ENCODE data around the gene RYR2. TPM values are rescaled to one million over a fixed set of nuclear protein-coding genes. Genes with fewer than 3 reads are reported as not detected.
A peak's percentile ranks its signal among the peaks of the same experiment; 100 is the strongest.

The RYR2 gene
- total and polyA plus RNA-seq, 2 donors: 0.21 to 0.38 TPM

GRCh38 chr1:237712082-237712481 is 670.1 kb downstream of the RYR2 start:
- H3K4me1 ChIP-seq (ENCODE audit: control insufficient read depth in 2 of 2, insufficient read depth in 2 of 2, low read length in 2 of 2): no peaks in the 10 kb centered on the region
- no peaks in the 10 kb centered on the region for H3K27me3 ChIP-seq (ENCODE audit: control insufficient read depth in 2 of 2, insufficient read depth in 1 of 2, low read length in 1 of 2)
- H3K36me3 ChIP-seq (ENCODE audit: control insufficient read depth in 2 of 2, insufficient read depth in 2 of 2, low read length in 1 of 2): no peaks in the 10 kb centered on the region
- H3K4me3 ChIP-seq (ENCODE audit: low read length in 2 of 2): no peak overlapping the region
- H3K27ac ChIP-seq (ENCODE audit: low read depth in 1 of 2, low read length in 1 of 2): no peak overlapping the region
- no peak for DNase-seq (ENCODE audit: low read depth in 6 of 9, low spot score in 9 of 9)
- H3K9me3 ChIP-seq (ENCODE audit: control insufficient read depth in 2 of 2, insufficient read depth in 1 of 2, low read length in 1 of 2): no peaks in the 10 kb centered on the region
- WGBS: 85% methylated on average over 6 of the region's 6 CpGs

GRCh38 chr1:237712586-237713157 is 670.7 kb downstream of the RYR2 start:
- H3K27me3 ChIP-seq (ENCODE audit: control insufficient read depth in 2 of 2, insufficient read depth in 1 of 2, low read length in 1 of 2): no peaks in the 10 kb centered on the region
- no peaks in the 10 kb centered on the region for H3K9me3 ChIP-seq (ENCODE audit: control insufficient read depth in 2 of 2, insufficient read depth in 1 of 2, low read length in 1 of 2)
- no peaks in the 10 kb centered on the region for H3K36me3 ChIP-seq (ENCODE audit: control insufficient read depth in 2 of 2, insufficient read depth in 2 of 2, low read length in 1 of 2)
- DNase-seq (ENCODE audit: low read depth in 6 of 9, low spot score in 9 of 9): no peak
- no peak overlapping the region for H3K4me3 ChIP-seq (ENCODE audit: low read length in 2 of 2)
- WGBS: 96% methylated on average over 5 of the region's 5 CpGs
- H3K4me1 ChIP-seq (ENCODE audit: control insufficient read depth in 2 of 2, insufficient read depth in 2 of 2, low read length in 2 of 2): no peaks in the 10 kb centered on the region
- no peak overlapping the region for H3K27ac ChIP-seq (ENCODE audit: low read depth in 1 of 2, low read length in 1 of 2)

GRCh38 chr1:237713916-237714315 is 671.9 kb downstream of the RYR2 start:
- Histone ChIP-seq H3K36me3 (ENCODE audit: control insufficient read depth in 2 of 2, insufficient read depth in 2 of 2, low read length in 1 of 2) (no peaks in the 10 kb centered on the region), H3K27ac (ENCODE audit: low read depth in 1 of 2, low read length in 1 of 2) (no peak overlapping the region), H3K4me1 (ENCODE audit: control insufficient read depth in 2 of 2, insufficient read depth in 2 of 2, low read length in 2 of 2) (no peaks in the 10 kb centered on the region), H3K4me3 (ENCODE audit: low read length in 2 of 2) (no peak overlapping the region), H3K27me3 (ENCODE audit: control insufficient read depth in 2 of 2, insufficient read depth in 1 of 2, low read length in 1 of 2) (no peaks in the 10 kb centered on the region), H3K9me3 (ENCODE audit: control insufficient read depth in 2 of 2, insufficient read depth in 1 of 2, low read length in 1 of 2) (no peaks in the 10 kb centered on the region)
- no peak for DNase-seq (ENCODE audit: low read depth in 6 of 9, low spot score in 9 of 9)
- 91% methylated on average over 1 of the region's 1 CpG for whole genome bisulfite sequencing

GRCh38 chr1:237717106-237717505 is 675.1 kb downstream of the RYR2 start:
- no peak for DNase-seq (ENCODE audit: low read depth in 6 of 9, low spot score in 9 of 9)
- no peaks in the 10 kb centered on the region for H3K36me3 ChIP-seq (ENCODE audit: control insufficient read depth in 2 of 2, insufficient read depth in 2 of 2, low read length in 1 of 2)
- H3K4me3 ChIP-seq (ENCODE audit: low read length in 2 of 2): no peak overlapping the region
- no peaks in the 10 kb centered on the region for H3K4me1 ChIP-seq (ENCODE audit: control insufficient read depth in 2 of 2, insufficient read depth in 2 of 2, low read length in 2 of 2)
- H3K9me3 ChIP-seq (ENCODE audit: control insufficient read depth in 2 of 2, insufficient read depth in 1 of 2, low read length in 1 of 2): no peaks in the 10 kb centered on the region
- no peaks in the 10 kb centered on the region for H3K27me3 ChIP-seq (ENCODE audit: control insufficient read depth in 2 of 2, insufficient read depth in 1 of 2, low read length in 1 of 2)
- no peak overlapping the region for H3K27ac ChIP-seq (ENCODE audit: low read depth in 1 of 2, low read length in 1 of 2)
- 81% methylated on average over 5 of the region's 5 CpGs for WGBS

GRCh38 chr1:237730826-237731350 is 688.9 kb downstream of the RYR2 start:
- WGBS: 99% methylated on average over 1 of the region's 1 CpG
- no peak overlapping the region for H3K27ac ChIP-seq (ENCODE audit: low read depth in 1 of 2, low read length in 1 of 2)

GRCh38 chr1:237732657-237733056 is 690.7 kb downstream of the RYR2 start:
- H3K9me3 ChIP-seq (ENCODE audit: control insufficient read depth in 2 of 2, insufficient read depth in 1 of 2, low read length in 1 of 2): no peaks in the 10 kb centered on the region
- H3K4me1 ChIP-seq (ENCODE audit: control insufficient read depth in 2 of 2, insufficient read depth in 2 of 2, low read length in 2 of 2): no peaks in the 10 kb centered on the region
- H3K27me3 ChIP-seq (ENCODE audit: control insufficient read depth in 2 of 2, insufficient read depth in 1 of 2, low read length in 1 of 2): no peaks in the 10 kb centered on the region
- no peaks in the 10 kb centered on the region for H3K36me3 ChIP-seq (ENCODE audit: control insufficient read depth in 2 of 2, insufficient read depth in 2 of 2, low read length in 1 of 2)
- no peak overlapping the region for H3K4me3 ChIP-seq (ENCODE audit: low read length in 2 of 2)
- 98% methylated on average over 2 of the region's 2 CpGs for WGBS
- no peak overlapping the region for H3K27ac ChIP-seq (ENCODE audit: low read depth in 1 of 2, low read length in 1 of 2)
- DNase-seq (ENCODE audit: low read depth in 6 of 9, low spot score in 9 of 9): no peak

More at GRCh38 chr1:237730826-237731350, 688.9 kb downstream of the RYR2 start:
- H3K4me1 ChIP-seq (ENCODE audit: control insufficient read depth in 2 of 2, insufficient read depth in 2 of 2, low read length in 2 of 2): no peaks in the 10 kb centered on the region
- H3K36me3 ChIP-seq (ENCODE audit: control insufficient read depth in 2 of 2, insufficient read depth in 2 of 2, low read length in 1 of 2): no peaks in the 10 kb centered on the region
- no peak overlapping the region for H3K4me3 ChIP-seq (ENCODE audit: low read length in 2 of 2)
- no peaks in the 10 kb centered on the region for H3K27me3 ChIP-seq (ENCODE audit: control insufficient read depth in 2 of 2, insufficient read depth in 1 of 2, low read length in 1 of 2)
- no peak for DNase-seq (ENCODE audit: low read depth in 6 of 9, low spot score in 9 of 9)
- H3K9me3 ChIP-seq (ENCODE audit: control insufficient read depth in 2 of 2, insufficient read depth in 1 of 2, low read length in 1 of 2): no peaks in the 10 kb centered on the region

- no peaks in the 10 kb centered on the region for H3K36me3 ChIP-seq (ENCODE audit: control insufficient read depth in 2 of 2, insufficient read depth in 2 of 2, low read length in 1 of 2)
- no peak overlapping the region for H3K4me3 ChIP-seq (ENCODE audit: low read length in 2 of 2)
- peak in 7 of 9 donors; percentile 1 to 64 (median 18) for DNase-seq (ENCODE audit: low read depth in 6 of 9, low spot score in 9 of 9)
- WGBS: 62% methylated on average over 8 of the region's 8 CpGs
- no peaks in the 10 kb centered on the region for H3K27me3 ChIP-seq (ENCODE audit: control insufficient read depth in 2 of 2, insufficient read depth in 1 of 2, low read length in 1 of 2)
- H3K9me3 ChIP-seq (ENCODE audit: control insufficient read depth in 2 of 2, insufficient read depth in 1 of 2, low read length in 1 of 2): no peaks in the 10 kb centered on the region
- no peak overlapping the region for H3K27ac ChIP-seq (ENCODE audit: low read depth in 1 of 2, low read length in 1 of 2)
- H3K4me1 ChIP-seq (ENCODE audit: control insufficient read depth in 2 of 2, insufficient read depth in 2 of 2, low read length in 2 of 2): no peaks in the 10 kb centered on the region
These were observed 694.5 kb downstream of the RYR2 start for GRCh38 chr1:237736372-237737029.

GRCh38 chr1:237737448-237737847 is 695.5 kb downstream of the RYR2 start:
- Histone ChIP-seq H3K9me3 (ENCODE audit: control insufficient read depth in 2 of 2, insufficient read depth in 1 of 2, low read length in 1 of 2) (no peaks in the 10 kb centered on the region), H3K27me3 (ENCODE audit: control insufficient read depth in 2 of 2, insufficient read depth in 1 of 2, low read length in 1 of 2) (no peaks in the 10 kb centered on the region), H3K36me3 (ENCODE audit: control insufficient read depth in 2 of 2, insufficient read depth in 2 of 2, low read length in 1 of 2) (no peaks in the 10 kb centered on the region), H3K4me1 (ENCODE audit: control insufficient read depth in 2 of 2, insufficient read depth in 2 of 2, low read length in 2 of 2) (no peaks in the 10 kb centered on the region), H3K4me3 (ENCODE audit: low read length in 2 of 2) (no peak overlapping the region), H3K27ac (ENCODE audit: low read depth in 1 of 2, low read length in 1 of 2) (no peak overlapping the region)
- no peak for DNase-seq (ENCODE audit: low read depth in 6 of 9, low spot score in 9 of 9)

- 93% methylated on average over 5 of the region's 5 CpGs for WGBS
- H3K4me1 ChIP-seq (ENCODE audit: control insufficient read depth in 2 of 2, insufficient read depth in 2 of 2, low read length in 2 of 2): no peaks in the 10 kb centered on the region
These were observed 696.1 kb downstream of the RYR2 start for GRCh38 chr1:237737938-237738610.

More at GRCh38 chr1:237737938-237738610, 696.1 kb downstream of the RYR2 start:
- Histone ChIP-seq H3K9me3 (ENCODE audit: control insufficient read depth in 2 of 2, insufficient read depth in 1 of 2, low read length in 1 of 2) (no peaks in the 10 kb centered on the region), H3K4me3 (ENCODE audit: low read length in 2 of 2) (no peak overlapping the region), H3K27ac (ENCODE audit: low read depth in 1 of 2, low read length in 1 of 2) (no peak overlapping the region), H3K36me3 (ENCODE audit: control insufficient read depth in 2 of 2, insufficient read depth in 2 of 2, low read length in 1 of 2) (no peaks in the 10 kb centered on the region), H3K27me3 (ENCODE audit: control insufficient read depth in 2 of 2, insufficient read depth in 1 of 2, low read length in 1 of 2) (no peaks in the 10 kb centered on the region)
- DNase-seq (ENCODE audit: low read depth in 6 of 9, low spot score in 9 of 9): no peak
